ENCODE measurements around the gene GSTM2. TPM values are rescaled to one million over a fixed set of nuclear protein-coding genes. Genes with fewer than 3 reads are reported as not detected.

Gene GSTM2
- total and polyA plus RNA-seq, 8 donors: 10.4 to 193 (median 32.9) TPM

Other genes with a start within 250 kb of the GSTM2 start
- gene PSMA5, start 241.6 kb upstream of the GSTM2 start, total RNA-seq: 10 to 100 TPM; 21.4 to 36.2 (median 27.7) TPM
- 10 to 100 TPM; 16.1 to 24.8 TPM for gene PSMA5, start 241.6 kb upstream of the GSTM2 start, polyA plus RNA-seq
- gene SYPL2, start 201.5 kb upstream of the GSTM2 start, total RNA-seq: 1 to 10 TPM; 1.5 to 3.7 (median 2.5) TPM
- gene SYPL2, start 201.5 kb upstream of the GSTM2 start, polyA plus RNA-seq: 1 to 10 TPM; 1.5 to 2.8 TPM
- 1 to 10 TPM; 1.1 to 3.5 (median 1.7) TPM for gene ATXN7L2, start 184.2 kb upstream of the GSTM2 start, total RNA-seq
- 10 to 100 TPM; 15.2 to 15.7 TPM for gene ATXN7L2, start 184.2 kb upstream of the GSTM2 start, polyA plus RNA-seq
- gene CYB561D1, start 174.0 kb upstream of the GSTM2 start, total RNA-seq: 10 to 100 TPM in 3 of 6 donors, 1 to 10 TPM in 3; 8.1 to 11.6 (median 9.7) TPM
- gene CYB561D1, start 174.0 kb upstream of the GSTM2 start, polyA plus RNA-seq: 1 to 10 TPM; 5.1 to 7.1 TPM
- gene AMIGO1, start 158.3 kb upstream of the GSTM2 start, total RNA-seq: 1 to 10 TPM; 4.4 to 5.8 (median 5.3) TPM
- gene AMIGO1, start 158.3 kb upstream of the GSTM2 start, polyA plus RNA-seq: 1 to 10 TPM; 1.6 to 4.9 TPM
- gene GPR61, start 128.2 kb upstream of the GSTM2 start, total RNA-seq: under 1 TPM in 1 of 6 donors, not detected in 5; 0.09 TPM
- gene GPR61, start 128.2 kb upstream of the GSTM2 start, polyA plus RNA-seq: under 1 TPM in 1 of 2 donors, not detected in 1; 0.19 TPM
- 1 to 10 TPM; 2.5 to 3.9 (median 3.1) TPM for gene GNAI3, start 119.4 kb upstream of the GSTM2 start, total RNA-seq
- 1 to 10 TPM; 1.1 to 1.9 TPM for gene GNAI3, start 119.4 kb upstream of the GSTM2 start, polyA plus RNA-seq
- gene GNAT2, start 48.4 kb upstream of the GSTM2 start, total RNA-seq: under 1 TPM in 1 of 6 donors, not detected in 5; 0.60 TPM
- gene GNAT2, start 48.4 kb upstream of the GSTM2 start, polyA plus RNA-seq: under 1 TPM in 1 of 2 donors, not detected in 1; 0.82 TPM
- 10 to 100 TPM; 17.6 to 48.5 (median 26.1) TPM for gene AMPD2, start 48.2 kb upstream of the GSTM2 start, total RNA-seq
- 10 to 100 TPM; 40.3 to 57.3 TPM for gene AMPD2, start 48.2 kb upstream of the GSTM2 start, polyA plus RNA-seq
- 10 to 100 TPM; 13.4 to 36.6 (median 16.5) TPM for gene GSTM4, start 12.0 kb upstream of the GSTM2 start, total RNA-seq
- gene GSTM4, start 12.0 kb upstream of the GSTM2 start, polyA plus RNA-seq: 10 to 100 TPM; 24.4 to 32.8 TPM
- gene GSTM1, start 19.8 kb downstream of the GSTM2 start, total RNA-seq: 10 to 100 TPM in 3 of 6 donors, not detected in 3; 23.3 to 32.1 (median 26.9) TPM
- 10 to 100 TPM; 21.7 to 41.8 TPM for gene GSTM1, start 19.8 kb downstream of the GSTM2 start, polyA plus RNA-seq
- 1 to 10 TPM in 3 of 6 donors, under 1 TPM in 3; 0.42 to 4.5 (median 1.1) TPM for gene GSTM5, start 44.2 kb downstream of the GSTM2 start, total RNA-seq
- 1 to 10 TPM; 3.0 to 3.8 TPM for gene GSTM5, start 44.2 kb downstream of the GSTM2 start, polyA plus RNA-seq
- gene GSTM3, start 73.0 kb downstream of the GSTM2 start, total RNA-seq: 10 to 100 TPM; 13.9 to 29.0 (median 19.1) TPM
- 10 to 100 TPM; 37.2 to 58.1 TPM for gene GSTM3, start 73.0 kb downstream of the GSTM2 start, polyA plus RNA-seq
- gene EPS8L3, start 95.9 kb downstream of the GSTM2 start, total RNA-seq: 1 to 10 TPM in 5 of 6 donors, under 1 TPM in 1; 0.39 to 3.2 (median 1.4) TPM
- 1 to 10 TPM in 1 of 2 donors, under 1 TPM in 1; 0.46 to 4.3 TPM for gene EPS8L3, start 95.9 kb downstream of the GSTM2 start, polyA plus RNA-seq
- 10 to 100 TPM in 4 of 6 donors, 1 to 10 TPM in 2; 6.7 to 38.3 (median 13.4) TPM for gene CSF1, start 242.8 kb downstream of the GSTM2 start, total RNA-seq
- gene CSF1, start 242.8 kb downstream of the GSTM2 start, polyA plus RNA-seq: 10 to 100 TPM; 15.5 to 16.5 TPM